ENCODE data around the gene ANKRD18A.

Gene ANKRD18A

DNA sequence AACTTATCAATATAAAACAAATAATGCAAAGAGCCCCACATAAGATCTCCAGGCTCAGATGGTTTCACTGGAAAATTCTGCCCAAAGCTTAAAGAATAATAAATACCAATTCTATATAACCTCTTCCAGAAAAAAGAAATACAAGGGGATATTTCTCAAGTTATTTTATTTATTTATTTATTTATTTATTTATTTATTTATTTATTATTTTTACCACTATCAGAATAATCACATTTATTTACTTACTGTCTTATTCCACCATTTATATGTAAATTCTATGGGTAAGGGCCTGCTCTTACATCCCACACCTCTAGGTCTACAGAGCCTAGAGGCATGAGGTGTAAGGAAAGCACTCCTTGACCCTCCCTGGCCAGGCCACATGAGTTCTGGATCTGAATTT is 91.1 kb downstream of the ANKRD18A start:
- DNase-seq (ENCODE audit: low spot score): no peak

DNA sequence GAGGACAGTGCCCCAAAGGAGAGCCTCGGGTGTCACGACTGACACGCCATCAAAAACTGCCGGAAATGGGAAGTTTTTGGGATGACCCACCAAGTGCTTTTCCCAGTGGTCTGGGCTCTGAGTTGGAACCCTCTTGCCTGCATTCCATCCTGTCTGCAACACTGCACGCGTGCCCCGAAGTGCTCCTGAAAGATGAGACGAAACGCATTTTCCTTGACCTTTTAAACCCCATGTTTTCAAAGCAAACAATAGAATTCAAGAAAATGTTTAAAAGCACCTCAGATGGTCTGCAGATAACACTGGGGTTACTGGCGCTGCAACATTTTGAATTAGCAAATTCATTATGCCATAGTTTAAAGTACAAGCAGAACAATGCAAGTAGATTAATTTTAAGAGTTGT is 92.9 kb downstream of the ANKRD18A start:
- DNase-seq (ENCODE audit: low spot score): no peak

DNA sequence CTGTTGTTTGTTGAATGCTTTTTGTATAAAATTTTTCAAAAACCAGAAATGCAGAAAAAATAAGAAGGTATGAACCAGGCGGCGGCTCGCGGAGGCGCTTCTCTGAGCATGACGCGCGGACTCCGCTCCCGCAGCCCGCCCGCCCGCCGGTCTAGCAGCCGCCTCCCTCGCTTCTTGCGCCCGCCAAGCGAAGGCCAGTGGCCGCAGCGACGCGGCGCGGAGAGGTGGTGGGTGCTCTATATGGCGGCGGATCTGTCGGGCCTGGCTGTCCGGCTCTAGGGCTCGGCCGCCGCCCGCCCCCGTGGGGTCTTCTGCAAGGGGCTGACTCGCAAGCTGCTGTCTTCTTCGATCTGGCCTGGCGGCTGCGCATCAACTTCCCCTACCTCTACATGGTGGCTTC is 93.8 kb downstream of the ANKRD18A start:
- DNase-seq (ENCODE audit: low spot score): no peak

DNA sequence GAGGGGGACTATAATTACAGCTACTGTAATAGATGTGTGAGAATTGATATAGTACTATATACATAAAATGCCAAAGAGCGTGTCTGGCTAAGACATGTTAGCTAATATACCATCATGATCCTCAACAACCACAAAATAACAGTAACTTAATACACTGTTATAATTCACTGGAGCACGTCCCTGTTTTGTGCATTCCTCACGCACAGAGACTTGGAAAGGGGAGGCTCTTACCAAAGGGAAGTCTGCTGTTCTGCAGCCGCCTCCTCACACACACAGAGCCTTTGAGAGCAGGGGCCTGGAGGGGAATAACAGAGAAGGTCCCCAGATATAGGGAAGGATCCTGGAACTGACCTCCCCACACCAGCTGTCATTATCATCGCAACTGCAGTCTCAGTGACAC is 97.3 kb downstream of the ANKRD18A start:
- no peak for DNase-seq (ENCODE audit: low spot score)

DNA sequence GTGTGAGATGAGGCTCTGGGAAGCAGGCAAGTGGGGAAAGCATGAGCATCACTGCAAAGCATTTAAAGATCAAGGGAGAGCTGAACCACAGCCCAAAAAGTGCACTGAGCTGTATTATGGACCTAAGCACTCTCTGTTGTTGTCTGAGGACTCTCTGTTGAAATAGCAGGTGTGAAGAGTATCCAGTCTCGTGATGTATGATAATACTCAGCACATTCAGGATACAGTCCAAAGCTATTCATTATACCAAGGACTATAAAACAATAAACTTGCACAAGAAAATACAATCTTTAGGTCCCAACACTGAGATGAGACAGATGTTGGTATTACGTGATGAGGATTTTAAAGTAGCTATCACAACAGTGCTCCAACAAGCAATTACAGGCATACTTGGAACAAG is 98.6 kb downstream of the ANKRD18A start:
- DNase-seq (ENCODE audit: low spot score): no peak

All from globus pallidus (tissue), 1 donor.